Panc1 (cell line): ENCODE results near the gene SNX24. TPM values are rescaled to one million over a fixed set of nuclear protein-coding genes. Genes with fewer than 3 reads are reported as not detected.

Experiments used
- ATAC-seq: fragments of 200-7000 bp; cut with Tn5 transposase; 2 replicates; pipeline ENCODE4 v1.9.1; 2020; ENCODE audit warnings: mild to moderate bottlenecking, moderate library complexity
- BruUV-seq: library from RNA; stranded (reverse); fragments of 400-500 nt; replicated peaks from 2 replicates; lab custom pipeline; 2021; lab: Mats Ljungman, UMichigan
- CTCF ChIA-PET: fragments of 300-600 bp; sonication (Branson Sonifier 250); formaldehyde crosslinking; loops from one replicate; lab custom pipeline; 2022; ENCODE audit warnings: antibody characterized with exemption; lab: Charles Lee
- POLR2A ChIA-PET: fragments of 300-600 bp; sonication (Branson Sonifier 250); formaldehyde crosslinking; loops from one replicate; lab custom pipeline; 2022; ENCODE audit warnings: antibody characterized with exemption; lab: Charles Lee
- DNase-seq: peaks from one replicate; pipeline ENCODE4 v3.0.0-alpha.2; 2010; ENCODE audit warnings: low read depth, low spot score
- H3K27ac ChIP-seq: 2 replicates; pipeline ENCODE4 v1.5.1; 2011; ENCODE audit warnings: mild to moderate bottlenecking, low read length, inconsistent platforms
- H3K27me3 ChIP-seq: fragments of 200-500 bp; sonication (Bioruptor generic); 2 replicates; pipeline ENCODE4 v1.6.0; 2014; ENCODE audit warnings: low read length, inconsistent platforms; ENCODE audit not compliant: control insufficient read depth, insufficient read depth
- H3K36me3 ChIP-seq: fragments of 200-500 bp; sonication (Bioruptor generic); 2 replicates; pipeline ENCODE4 v1.5.1; 2014; ENCODE audit warnings: inconsistent platforms, mild to moderate bottlenecking, low read length, moderate library complexity; ENCODE audit not compliant: control insufficient read depth, insufficient read depth
- H3K4me1 ChIP-seq: 2 replicates; pipeline ENCODE4 v1.5.1; 2011; ENCODE audit warnings: inconsistent platforms, mild to moderate bottlenecking, low read length, moderate library complexity; ENCODE audit not compliant: control insufficient read depth, insufficient read depth
- H3K4me3 ChIP-seq, 2 experiments: 2 replicates each; pipeline ENCODE4 v1.5.1; 2011 to 2012; ENCODE audit warnings: low read depth in 2 of 2, low read length in 2 of 2, mild to moderate bottlenecking in 2 of 2, inconsistent platforms in 1 of 2, moderate library complexity in 1 of 2
- H3K9me3 ChIP-seq: fragments of 200-500 bp; sonication (Bioruptor generic); 2 replicates; pipeline ENCODE4 v1.5.1; 2014; ENCODE audit warnings: low read depth, mild to moderate bottlenecking, inconsistent platforms, low read length, moderate library complexity; ENCODE audit not compliant: control insufficient read depth, insufficient read depth
- POLR2AphosphoS5 ChIP-seq: IDR thresholded peaks from 2 replicates; pipeline ENCODE4 v1.6.1; 2012; ENCODE audit warnings: mild to moderate bottlenecking, low read depth, low read length, moderate library complexity
- SIN3A ChIP-seq: IDR thresholded peaks from 2 replicates; pipeline ENCODE4 v1.6.1; 2012; ENCODE audit warnings: low read depth, mild to moderate bottlenecking, low read length, moderate library complexity, borderline replicate concordance; ENCODE audit not compliant: insufficient read depth
- TCF7L2 ChIP-seq: IDR thresholded peaks from 2 replicates; pipeline ENCODE4 v1.6.1; 2011; ENCODE audit warnings: mild to moderate bottlenecking, low read depth, low read length, inconsistent platforms
- in situ Hi-C: cut with HindIII; loops from 2 replicates; pipeline ENCODE4 v1.10.0; 2016; ENCODE audit warnings: low sequenced_read_pairs, low pct_unique_long_range_greater_than_20kb
- intact Hi-C: fragments of 100-400 bp; cut with micrococcal nuclease; formaldehyde crosslinking; loops from one replicate; pipeline ENCODE4 v1.10.0; 2022; ENCODE audit not compliant: unreplicated experiment
- total RNA-seq: library from RNA; stranded (reverse); gene quantifications from one replicate; pipeline ENCODE4 v1.2.1, GENCODE V29; 2021; ENCODE audit not compliant: unreplicated experiment
- TF ChIP-seq, protein P1 (sequence below), 2 experiments: IDR thresholded peaks; 2 replicates each; pipeline ENCODE4 v1.6.1; 2011 to 2012; ENCODE audit warnings: low read depth in 2 of 2, control low read depth in 1 of 2, low read length in 1 of 2, mild to moderate bottlenecking in 1 of 2, moderate library complexity in 1 of 2; ENCODE audit not compliant: insufficient read depth in 1 of 2
- TF ChIP-seq, protein P2 (sequence below): fragments of 450-650 bp; IDR thresholded peaks from 2 replicates; pipeline ENCODE4 v1.5.1; 2017; ENCODE audit warnings: mild to moderate bottlenecking

SNX24 gene
- total RNA-seq, 1 experiment from 2014 or later, result 32.8 TPM

DNA sequence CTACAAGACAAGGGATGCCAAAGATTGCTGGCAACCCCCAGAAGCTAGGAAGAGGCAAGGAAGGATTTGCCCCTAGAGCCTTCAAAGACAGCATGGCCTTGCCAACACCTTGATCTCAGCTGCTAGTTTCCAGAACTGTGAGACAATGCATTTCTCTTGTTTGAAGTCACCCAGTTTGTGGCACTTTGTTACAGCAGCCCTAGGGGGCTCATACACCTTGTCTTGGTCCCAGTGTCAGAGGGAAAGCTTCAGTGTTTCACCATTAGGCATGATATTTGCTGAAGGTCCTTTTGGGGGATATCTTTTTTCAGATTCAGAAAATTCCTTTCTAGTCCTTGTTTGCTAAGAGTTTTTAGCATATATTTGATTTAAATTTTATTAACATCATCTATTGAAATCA, 194.3 kb downstream of the SNX24 start:
- Histone ChIP-seq H3K4me1 (peaks cover 11% of the 10 kb centered on the region), H3K27me3 (no peaks in the 10 kb centered on the region), H3K27ac (no peak overlapping the region), H3K9me3 (no peaks in the 10 kb centered on the region), H3K4me3 (no peak overlapping the region), H3K36me3 (no peaks in the 10 kb centered on the region; the same call in 1 of the 2 replicates)
- in situ Hi-C loops, result no loop called here
- no peak for TF ChIP-seq TCF7L2
- TF ChIP-seq, protein P1, sequence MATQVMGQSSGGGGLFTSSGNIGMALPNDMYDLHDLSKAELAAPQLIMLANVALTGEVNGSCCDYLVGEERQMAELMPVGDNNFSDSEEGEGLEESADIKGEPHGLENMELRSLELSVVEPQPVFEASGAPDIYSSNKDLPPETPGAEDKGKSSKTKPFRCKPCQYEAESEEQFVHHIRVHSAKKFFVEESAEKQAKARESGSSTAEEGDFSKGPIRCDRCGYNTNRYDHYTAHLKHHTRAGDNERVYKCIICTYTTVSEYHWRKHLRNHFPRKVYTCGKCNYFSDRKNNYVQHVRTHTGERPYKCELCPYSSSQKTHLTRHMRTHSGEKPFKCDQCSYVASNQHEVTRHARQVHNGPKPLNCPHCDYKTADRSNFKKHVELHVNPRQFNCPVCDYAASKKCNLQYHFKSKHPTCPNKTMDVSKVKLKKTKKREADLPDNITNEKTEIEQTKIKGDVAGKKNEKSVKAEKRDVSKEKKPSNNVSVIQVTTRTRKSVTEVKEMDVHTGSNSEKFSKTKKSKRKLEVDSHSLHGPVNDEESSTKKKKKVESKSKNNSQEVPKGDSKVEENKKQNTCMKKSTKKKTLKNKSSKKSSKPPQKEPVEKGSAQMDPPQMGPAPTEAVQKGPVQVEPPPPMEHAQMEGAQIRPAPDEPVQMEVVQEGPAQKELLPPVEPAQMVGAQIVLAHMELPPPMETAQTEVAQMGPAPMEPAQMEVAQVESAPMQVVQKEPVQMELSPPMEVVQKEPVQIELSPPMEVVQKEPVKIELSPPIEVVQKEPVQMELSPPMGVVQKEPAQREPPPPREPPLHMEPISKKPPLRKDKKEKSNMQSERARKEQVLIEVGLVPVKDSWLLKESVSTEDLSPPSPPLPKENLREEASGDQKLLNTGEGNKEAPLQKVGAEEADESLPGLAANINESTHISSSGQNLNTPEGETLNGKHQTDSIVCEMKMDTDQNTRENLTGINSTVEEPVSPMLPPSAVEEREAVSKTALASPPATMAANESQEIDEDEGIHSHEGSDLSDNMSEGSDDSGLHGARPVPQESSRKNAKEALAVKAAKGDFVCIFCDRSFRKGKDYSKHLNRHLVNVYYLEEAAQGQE (IDR thresholded peaks at IDR 0.05; ENCODE audit: insufficient read depth in 1 of 2, low read depth in 2 of 2, low read length in 1 of 2), result no peak
- TF ChIP-seq POLR2AphosphoS5, result no peak
- TF ChIP-seq, protein P2, sequence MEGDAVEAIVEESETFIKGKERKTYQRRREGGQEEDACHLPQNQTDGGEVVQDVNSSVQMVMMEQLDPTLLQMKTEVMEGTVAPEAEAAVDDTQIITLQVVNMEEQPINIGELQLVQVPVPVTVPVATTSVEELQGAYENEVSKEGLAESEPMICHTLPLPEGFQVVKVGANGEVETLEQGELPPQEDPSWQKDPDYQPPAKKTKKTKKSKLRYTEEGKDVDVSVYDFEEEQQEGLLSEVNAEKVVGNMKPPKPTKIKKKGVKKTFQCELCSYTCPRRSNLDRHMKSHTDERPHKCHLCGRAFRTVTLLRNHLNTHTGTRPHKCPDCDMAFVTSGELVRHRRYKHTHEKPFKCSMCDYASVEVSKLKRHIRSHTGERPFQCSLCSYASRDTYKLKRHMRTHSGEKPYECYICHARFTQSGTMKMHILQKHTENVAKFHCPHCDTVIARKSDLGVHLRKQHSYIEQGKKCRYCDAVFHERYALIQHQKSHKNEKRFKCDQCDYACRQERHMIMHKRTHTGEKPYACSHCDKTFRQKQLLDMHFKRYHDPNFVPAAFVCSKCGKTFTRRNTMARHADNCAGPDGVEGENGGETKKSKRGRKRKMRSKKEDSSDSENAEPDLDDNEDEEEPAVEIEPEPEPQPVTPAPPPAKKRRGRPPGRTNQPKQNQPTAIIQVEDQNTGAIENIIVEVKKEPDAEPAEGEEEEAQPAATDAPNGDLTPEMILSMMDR, result no peak
- TF ChIP-seq SIN3A, result no peak
- intact Hi-C loops, result loop anchor here (10.0 kb wide), 1 partner anchor 305 kb away; no protein-coding TSS in a partner anchor
- ATAC-seq (no peak), DNase-seq (no peak)
- POLR2A ChIA-PET, result no interaction called here
- CTCF ChIA-PET, result no interaction called here
- no TSS peak for BruUV-seq

DNA sequence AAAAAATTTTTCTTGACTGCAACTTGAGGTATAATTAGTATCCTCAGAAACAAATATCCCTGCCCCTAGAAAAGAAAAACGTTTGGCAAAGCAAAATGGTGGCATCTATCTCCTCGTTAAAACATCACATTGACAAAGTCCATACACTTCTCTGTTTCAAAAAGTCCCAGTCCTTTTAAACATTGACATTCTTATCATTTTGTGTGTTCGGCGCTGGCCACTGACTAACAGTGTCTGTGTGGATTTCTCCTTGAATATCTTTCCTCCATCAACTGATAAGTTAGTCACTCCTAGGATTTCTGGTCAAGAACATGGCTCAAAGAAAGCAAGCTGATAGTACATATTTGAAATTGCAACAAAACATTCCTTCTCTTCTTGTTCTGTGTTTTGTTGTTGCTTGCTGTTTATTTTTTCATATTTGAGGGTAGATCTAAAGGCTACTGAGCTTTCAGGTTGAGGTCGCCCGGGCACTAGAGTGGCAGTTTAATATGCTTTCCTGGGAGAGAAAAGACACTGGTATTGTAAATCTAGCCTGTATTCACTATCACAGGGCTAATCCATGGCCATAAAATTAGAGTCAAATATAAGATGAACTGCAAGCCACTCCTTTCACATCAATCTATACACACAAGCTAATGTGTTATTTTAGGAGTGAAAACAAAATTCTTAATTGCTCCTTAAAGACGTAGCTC, 199.7 kb downstream of the SNX24 start:
- Histone ChIP-seq H3K4me3 (no peak overlapping the region), H3K27ac (no peak overlapping the region), H3K27me3 (no peaks in the 10 kb centered on the region), H3K36me3 (no peaks in the 10 kb centered on the region), H3K9me3 (no peaks in the 10 kb centered on the region), H3K4me1 (no peaks in the 10 kb centered on the region)
- intact Hi-C loops, result no loop called here
- CTCF ChIA-PET, result no interaction called here
- in situ Hi-C loops, result no loop called here
- POLR2A ChIA-PET, result no interaction called here
- DNase-seq, result no peak
- ATAC-seq, result no peak
- TF ChIP-seq, protein P1 (IDR thresholded peaks at IDR 0.05; ENCODE audit: insufficient read depth in 1 of 2, low read depth in 2 of 2, low read length in 1 of 2), result no peak
- TF ChIP-seq TCF7L2, result no peak
- TF ChIP-seq, protein P2, result no peak
- no peak for TF ChIP-seq SIN3A
- TF ChIP-seq POLR2AphosphoS5, result no peak
- no TSS peak for BruUV-seq
